ENCODE results near the gene NACAD. TPM values are rescaled to one million over a fixed set of nuclear protein-coding genes. Genes with fewer than 3 reads are reported as not detected.

Gene NACAD
- total RNA-seq, 4 donors from 2014 or later = 6.1 to 7.8 (median 6.7) TPM

GRCh38 chr7:45099891-45100760 is 11.4 kb upstream of the NACAD start:
- H3K9me3 ChIP-seq = peaks cover 0 to 3% (median 0%) of the 10 kb centered on the region in 4 donors
- peaks cover 10 to 76% (median 54%) of the 10 kb centered on the region in 3 donors for H3K36me3 ChIP-seq
- DNase-seq (ENCODE audit: low spot score in 2 of 2) = no peak
- 90 to 93% methylated on average over 14 to 16 of the region's 16 CpGs for WGBS, 2 donors
- H3K27ac ChIP-seq = no peak overlapping the region
- no peak for TF ChIP-seq POLR2A (IDR thresholded peaks at IDR 0.05)
- no peak for TF ChIP-seq CTCF (IDR thresholded peaks at IDR 0.05)
- TF ChIP-seq EP300 (IDR thresholded peaks at IDR 0.05) = no peak
- no peaks in the 10 kb centered on the region for H3K4me1 ChIP-seq
- H3K27me3 ChIP-seq = no peaks in the 10 kb centered on the region
- no peak overlapping the region for H3K4me3 ChIP-seq

- no peak overlapping the region for H3K4me3 ChIP-seq
- peaks cover 0 to 11% (median 0%) of the 10 kb centered on the region in 4 donors for H3K9me3 ChIP-seq
- no peak for TF ChIP-seq EP300 (IDR thresholded peaks at IDR 0.05)
- no peak for TF ChIP-seq POLR2A (IDR thresholded peaks at IDR 0.05)
- TF ChIP-seq CTCF (IDR thresholded peaks at IDR 0.05) = no peak
- H3K36me3 ChIP-seq = peaks cover 8 to 67% (median 45%) of the 10 kb centered on the region in 3 donors
- no peak overlapping the region for H3K27ac ChIP-seq
- DNase-seq (ENCODE audit: low spot score in 2 of 2) = no peak
- 87 to 88% methylated on average over 10 of the region's 10 CpGs for WGBS, 2 donors
- no peaks in the 10 kb centered on the region for H3K4me1 ChIP-seq
- no peaks in the 10 kb centered on the region for H3K27me3 ChIP-seq
These were observed 10.4 kb upstream of the NACAD start for GRCh38 chr7:45098983-45099839.

GRCh38 chr7:45092931-45093235 is 4.1 kb upstream of the NACAD start:
- peaks cover 0 to 20% (median 0%) of the 10 kb centered on the region in 4 donors for H3K9me3 ChIP-seq
- H3K36me3 ChIP-seq = peaks cover 0 to 5% (median 0%) of the 10 kb centered on the region in 3 donors
- H3K27me3 ChIP-seq = no peaks in the 10 kb centered on the region
- TF ChIP-seq POLR2A (IDR thresholded peaks at IDR 0.05) = no peak
- no peak for TF ChIP-seq EP300 (IDR thresholded peaks at IDR 0.05)
- no peak for TF ChIP-seq CTCF (IDR thresholded peaks at IDR 0.05)
- no peak overlapping the region for H3K27ac ChIP-seq
- no peak overlapping the region for H3K4me3 ChIP-seq
- peaks cover 0 to 19% (median 8%) of the 10 kb centered on the region in 4 donors for H3K4me1 ChIP-seq
- WGBS, 2 donors = 64 to 68% methylated on average over 3 of the region's 3 CpGs
- no peak for DNase-seq (ENCODE audit: low spot score in 2 of 2)

- H3K27ac ChIP-seq = no peak overlapping the region
- H3K4me1 ChIP-seq = peaks cover 0 to 22% (median 8%) of the 10 kb centered on the region in 4 donors
- peaks cover 0 to 20% (median 0%) of the 10 kb centered on the region in 4 donors for H3K9me3 ChIP-seq
- H3K27me3 ChIP-seq = no peaks in the 10 kb centered on the region
- no peak overlapping the region for H3K4me3 ChIP-seq
- WGBS, 2 donors = 43 to 55% methylated on average over 7 of the region's 7 CpGs
- DNase-seq (ENCODE audit: low spot score in 2 of 2) = no peak
- TF ChIP-seq EP300 (IDR thresholded peaks at IDR 0.05) = no peak
- TF ChIP-seq CTCF (IDR thresholded peaks at IDR 0.05) = no peak
- TF ChIP-seq POLR2A (IDR thresholded peaks at IDR 0.05) = no peak
- no peaks in the 10 kb centered on the region for H3K36me3 ChIP-seq
These were observed 3.5 kb upstream of the NACAD start for GRCh38 chr7:45092100-45092930.

All from tibial nerve (tissue), 4 donors.